Islet precursor cell (in vitro differentiated cells): ENCODE measurements around the gene F2.
"Not testable (repeated sequence)": the region's sequence is repeated elsewhere in the genome, so short reads cannot be mapped to it uniquely, and the experiment has no call there.

ENCODE experiments used
- DNase-seq: peaks from one replicate; pipeline ENCODE4 v3.0.0-alpha.2; 2018

The F2 gene

GRCh38 chr11:46686886-46687795 lies 31.9 kb upstream of the F2 start:
- no peak for DNase-seq

GRCh38 chr11:46690702-46691101 lies 28.3 kb upstream of the F2 start:
- DNase-seq: no peak

- no peak for DNase-seq
These were observed 26.6 kb upstream of the F2 start for GRCh38 chr11:46692450-46692849.

GRCh38 chr11:46693597-46694012 lies 25.4 kb upstream of the F2 start:
- DNase-seq: no peak

GRCh38 chr11:46694072-46694471 lies 24.9 kb upstream of the F2 start:
- no peak for DNase-seq

GRCh38 chr11:46694607-46695006 lies 24.4 kb upstream of the F2 start:
- DNase-seq: no peak

GRCh38 chr11:46695345-46696211 lies 23.4 kb upstream of the F2 start:
- DNase-seq: no peak

GRCh38 chr11:46696212-46696558 lies 22.8 kb upstream of the F2 start:
- no peak for DNase-seq

- DNase-seq: no peak
These were observed 21.7 kb upstream of the F2 start for GRCh38 chr11:46697303-46697702.

- no peak for DNase-seq
These were observed 21.3 kb upstream of the F2 start for GRCh38 chr11:46697723-46698122.

GRCh38 chr11:46698597-46698996 lies 20.4 kb upstream of the F2 start:
- no peak for DNase-seq

- DNase-seq: peak; percentile 99
These were observed 18.6 kb upstream of the F2 start, which contains the start of the genes ARHGAP1 and ZNF408 for GRCh38 chr11:46700241-46701077. ARHGAP1 (minus strand) TSS chr11:46700619; CDS start chr11:46696107, 4,512 bp downstream. ZNF408 (plus strand) TSS chr11:46701031; CDS start chr11:46701048, 17 bp downstream.

- no peak for DNase-seq
These were observed 17.8 kb upstream of the F2 start for GRCh38 chr11:46701078-46701654.

- no peak for DNase-seq
These were observed 13.8 kb upstream of the F2 start for GRCh38 chr11:46705070-46705688.

GRCh38 chr11:46706886-46707285 lies 12.1 kb upstream of the F2 start:
- no peak for DNase-seq

- not testable (repeated sequence) for DNase-seq
These were observed 9.7 kb upstream of the F2 start for GRCh38 chr11:46709351-46709750.

- DNase-seq: no peak
These were observed 8.2 kb upstream of the F2 start for GRCh38 chr11:46710821-46711269.

GRCh38 chr11:46711303-46711702 lies 7.7 kb upstream of the F2 start:
- DNase-seq: no peak

- no peak for DNase-seq
These were observed 6.0 kb upstream of the F2 start for GRCh38 chr11:46712874-46713576.

GRCh38 chr11:46717825-46718154 lies 1.2 kb upstream of the F2 start:
- not testable (repeated sequence) for DNase-seq
